Limb (tissue), 2 donors: Measurements from ENCODE around the gene CEP70.
"Not testable (repeated sequence)": the region's sequence is repeated elsewhere in the genome, so short reads cannot be mapped to it uniquely, and the experiment has no call there.

Experiments
- DNase-seq, 2 donors: peaks; one replicate each; pipeline ENCODE4 v3.0.0-alpha.2; 2016; ENCODE audit errors: extremely low spot score in 2 of 2

The CEP70 gene

GRCh38 chr3:138594150-138594934 lies at the start of gene CEP70:
CEP70 (minus strand) TSS chr3:138594260; CDS start chr3:138572927, 21,333 bp downstream.
- peak; percentile 94 to 95 for DNase-seq

- no peak for DNase-seq
Observed at GRCh38 chr3:138642927-138643253, 48.8 kb upstream of the CEP70 start.

GRCh38 chr3:138642226-138642926 lies 48.3 kb upstream of the CEP70 start:
- DNase-seq: no peak

- no peak for DNase-seq
Observed at GRCh38 chr3:138640537-138640936, 46.5 kb upstream of the CEP70 start.

- no peak for DNase-seq
Observed at GRCh38 chr3:138638641-138639040, 44.6 kb upstream of the CEP70 start.

- DNase-seq: no peak
Observed at GRCh38 chr3:138629526-138629925, 35.5 kb upstream of the CEP70 start.

- no peak for DNase-seq
Observed at GRCh38 chr3:138625707-138626365, 31.8 kb upstream of the CEP70 start.

GRCh38 chr3:138624518-138624917 lies 30.5 kb upstream of the CEP70 start:
- no peak for DNase-seq

GRCh38 chr3:138620431-138620830 lies 26.4 kb upstream of the CEP70 start:
- no peak for DNase-seq

GRCh38 chr3:138615462-138615861 lies 21.4 kb upstream of the CEP70 start:
- no peak for DNase-seq

GRCh38 chr3:138609898-138610266 lies 15.8 kb upstream of the CEP70 start:
- DNase-seq: no peak

- DNase-seq: peak; percentile 44 to 86
Observed at GRCh38 chr3:138608322-138609135, 14.5 kb upstream of the CEP70 start, which contains the start of gene FAIM. FAIM (plus strand) TSS chr3:138608771; CDS start chr3:138619727, 10,956 bp downstream.

GRCh38 chr3:138604106-138604595 lies 10.1 kb upstream of the CEP70 start:
- DNase-seq: not testable (repeated sequence)

- DNase-seq: not testable (repeated sequence)
Observed at GRCh38 chr3:138601661-138602060, 7.6 kb upstream of the CEP70 start.

- DNase-seq: no peak
Observed at GRCh38 chr3:138600100-138600745, 6.2 kb upstream of the CEP70 start.

GRCh38 chr3:138598534-138598933 lies 4.5 kb upstream of the CEP70 start:
- no peak for DNase-seq

GRCh38 chr3:138597186-138597976 lies 3.3 kb upstream of the CEP70 start:
- not testable (repeated sequence) for DNase-seq

GRCh38 chr3:138594935-138595610 lies 1.0 kb upstream of the CEP70 start:
- DNase-seq: no peak

- DNase-seq: no peak
Observed at GRCh38 chr3:138593488-138594149, 441 bp downstream of the CEP70 start.
